DOHH2 (cell line): ENCODE results near the gene MICA.
"Not testable (repeated sequence)": the region's sequence is repeated elsewhere in the genome, so short reads cannot be mapped to it uniquely, and the experiment has no call there.

Experiments used
- H3F3A ChIP-seq: fragments of 200-600 bp; sonication (generic), shearing (Covaris generic); 2 replicates; pipeline ENCODE4 v1.6.0; 2016; ENCODE audit warnings: antibody characterized with exemption, mild to moderate bottlenecking; ENCODE audit not compliant: control insufficient read depth, insufficient read depth
- H3K27ac ChIP-seq: fragments of 200-600 bp; sonication (generic); 2 replicates; pipeline ENCODE4 v1.5.1; 2014; ENCODE audit warnings: low read depth, mild to moderate bottlenecking, low read length, moderate library complexity
- H3K27me3 ChIP-seq: fragments of 200-600 bp; sonication (generic); 2 replicates; pipeline ENCODE4 v1.6.1; 2014; ENCODE audit warnings: mild to moderate bottlenecking, low read length, mixed read lengths; ENCODE audit not compliant: control insufficient read depth
- H3K36me3 ChIP-seq: fragments of 200-600 bp; sonication (generic); 2 replicates; pipeline ENCODE4 v1.6.1; 2014; ENCODE audit warnings: mild to moderate bottlenecking, low read length, moderate library complexity, mixed read lengths; ENCODE audit not compliant: control insufficient read depth
- H3K4me1 ChIP-seq: fragments of 200-600 bp; sonication (generic); 2 replicates; pipeline ENCODE4 v1.6.1; 2014; ENCODE audit warnings: mild to moderate bottlenecking, low read length, mixed read lengths; ENCODE audit not compliant: control insufficient read depth
- H3K4me2 ChIP-seq: fragments of 200-600 bp; sonication (generic); 2 replicates; pipeline ENCODE4 v1.6.0; 2014; ENCODE audit warnings: mild to moderate bottlenecking, low read length, moderate library complexity
- H3K4me3 ChIP-seq: fragments of 200-600 bp; sonication (generic); 2 replicates; pipeline ENCODE4 v1.5.1; 2014; ENCODE audit warnings: mild to moderate bottlenecking, low read length, mixed read lengths
- H3K79me2 ChIP-seq: fragments of 200-600 bp; sonication (generic); 2 replicates; pipeline ENCODE4 v1.6.1; 2014; ENCODE audit warnings: mild to moderate bottlenecking, low read length, mixed read lengths; ENCODE audit not compliant: control insufficient read depth
- H3K9me2 ChIP-seq: fragments of 200-600 bp; sonication (generic); replicated peaks from 2 replicates; pipeline ENCODE4 v1.6.1; 2014; ENCODE audit warnings: mild to moderate bottlenecking, low read length, mixed read lengths; ENCODE audit not compliant: control insufficient read depth
- H3K9me3 ChIP-seq: fragments of 200-600 bp; sonication (generic); 2 replicates; pipeline ENCODE4 v1.6.1; 2014; ENCODE audit warnings: antibody characterized with exemption, low read length, mixed read lengths; ENCODE audit not compliant: control insufficient read depth, insufficient read depth
- H4K20me1 ChIP-seq: fragments of 200-600 bp; sonication (generic); 2 replicates; pipeline ENCODE4 v1.6.0; 2014; ENCODE audit warnings: low read depth, mild to moderate bottlenecking, antibody characterized with exemption, low read length, moderate library complexity; ENCODE audit not compliant: control insufficient read depth, insufficient read depth
- CTCF ChIP-seq: fragments of 200-600 bp; sonication (generic); IDR thresholded peaks from one replicate; pipeline ENCODE4 v1.5.1; 2014; ENCODE audit warnings: antibody characterized with exemption, mild to moderate bottlenecking, low read depth, low read length; ENCODE audit not compliant: poor library complexity, severe bottlenecking
- EZH2phosphoT487 ChIP-seq: fragments of 200-600 bp; sonication (generic); IDR thresholded peaks from 2 replicates; pipeline ENCODE4 v1.6.1; 2017; ENCODE audit warnings: borderline replicate concordance, mild to moderate bottlenecking, antibody characterized with exemption, low read length, moderate library complexity, mixed read lengths

The MICA gene

DNA sequence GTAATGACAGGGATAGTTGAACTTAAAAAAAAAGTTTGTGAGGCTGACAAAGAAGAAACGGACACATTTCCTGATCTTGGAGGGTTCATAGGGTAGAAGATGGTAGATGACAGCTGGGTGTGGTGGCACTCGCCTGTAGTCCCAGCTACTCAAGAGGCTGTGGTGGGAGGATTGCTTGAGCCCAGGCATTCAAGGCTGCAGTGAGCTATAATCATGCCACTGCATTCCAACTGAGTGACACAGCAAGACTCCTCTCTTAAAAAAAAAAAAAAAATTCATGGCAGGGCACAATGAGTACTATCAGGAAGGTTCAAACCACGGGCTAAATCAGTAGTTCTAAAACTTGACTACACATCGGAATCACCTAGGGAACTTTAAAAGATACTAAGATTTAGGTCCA lies 2.0 kb upstream of the MICA start:
- H3K27me3 ChIP-seq, result no peaks in the 10 kb centered on the region
- H3F3A ChIP-seq, result peaks cover 24% of the 10 kb centered on the region
- H3K27ac ChIP-seq, result peak overlapping the region; percentile 69
- peak overlapping the region; percentile 75 for H3K4me2 ChIP-seq
- H3K9me2 ChIP-seq, result no peaks in the 10 kb centered on the region
- peaks cover 9% of the 10 kb centered on the region for H3K36me3 ChIP-seq
- H4K20me1 ChIP-seq, result 0 out of 2 replicates have a peak, but pooled peaks cover 4% of the 10 kb centered on the region
- no peaks in the 10 kb centered on the region for H3K9me3 ChIP-seq
- peak overlapping the region; percentile 95 for H3K4me3 ChIP-seq
- TF ChIP-seq EZH2phosphoT487 (no peak), CTCF (no peak)
- peaks cover 74% of the 10 kb centered on the region for H3K79me2 ChIP-seq
- H3K4me1 ChIP-seq, result peaks cover 49% of the 10 kb centered on the region

GRCh38 chr6:31402324-31403282 lies 792 bp upstream of the MICA start:
- Histone ChIP-seq H3F3A (peaks cover 21% of the 10 kb centered on the region), H4K20me1 (0 out of 2 replicates have a peak, but pooled peaks cover 4% of the 10 kb centered on the region), H3K4me3 (peak overlapping the region; percentile 95), H3K27me3 (no peaks in the 10 kb centered on the region), H3K4me1 (peaks cover 43% of the 10 kb centered on the region), H3K9me2 (no peaks in the 10 kb centered on the region), H3K36me3 (peaks cover 12% of the 10 kb centered on the region), H3K9me3 (0 out of 2 replicates have a peak, but pooled peaks cover 4% of the 10 kb centered on the region), H3K4me2 (peak overlapping the region; percentile 75), H3K27ac (peak overlapping the region; percentile 69), H3K79me2 (peaks cover 80% of the 10 kb centered on the region)
- TF ChIP-seq EZH2phosphoT487 (no peak), CTCF (peak; percentile 40)

- not testable (repeated sequence) for H3K9me3 ChIP-seq, H4K20me1 ChIP-seq, H3K27ac ChIP-seq, H3K9me2 ChIP-seq, H3K27me3 ChIP-seq
- Histone ChIP-seq H3F3A (peaks cover 19% of the 10 kb centered on the region), H3K4me2 (peak overlapping the region; percentile 75), H3K4me1 (peaks cover 32% of the 10 kb centered on the region), H3K79me2 (peaks cover 88% of the 10 kb centered on the region), H3K4me3 (peak overlapping the region; percentile 95), H3K36me3 (peaks cover 12% of the 10 kb centered on the region)
Observed at GRCh38 chr6:31404061-31404364, 618 bp downstream of the MICA start.

DNA sequence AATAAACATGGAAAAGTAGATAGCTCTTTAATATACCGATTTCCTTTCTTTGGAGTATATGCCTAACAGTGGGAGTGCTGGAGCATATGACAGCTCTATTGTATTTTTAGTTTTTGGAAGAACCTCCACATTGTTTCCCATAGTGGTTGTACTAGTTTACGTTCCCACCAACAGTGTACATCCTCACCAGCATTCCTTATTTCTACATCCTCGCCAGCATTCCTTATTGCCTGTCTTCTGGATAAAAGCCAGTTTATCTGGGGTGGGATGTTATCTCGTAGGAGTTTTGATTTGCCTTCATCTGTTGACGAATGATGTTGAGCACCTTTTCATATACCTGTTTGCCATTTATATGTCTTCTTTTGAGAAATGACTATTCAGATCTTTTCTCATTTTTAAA lies 2.6 kb downstream of the MICA start:
- Histone ChIP-seq H3K27me3 (no peaks in the 10 kb centered on the region), H3K4me1 (peaks cover 32% of the 10 kb centered on the region), H3K79me2 (peaks cover 95% of the 10 kb centered on the region), H4K20me1 (peaks cover 9% of the 10 kb centered on the region; the same call in 1 of the 2 replicates), H3K4me3 (no peak overlapping the region), H3K9me3 (0 out of 2 replicates have a peak, but pooled peaks cover 4% of the 10 kb centered on the region), H3K27ac (no peak overlapping the region), H3K4me2 (0 out of 2 replicates have a peak overlapping the region, but pooled peaks have one; percentile 2), H3K36me3 (peaks cover 27% of the 10 kb centered on the region), H3F3A (peaks cover 16% of the 10 kb centered on the region), H3K9me2 (no peaks in the 10 kb centered on the region)
- no peak for TF ChIP-seq EZH2phosphoT487
- no peak for TF ChIP-seq CTCF
